ENCODE results near the gene DYNC1I1. TPM values are rescaled to one million over a fixed set of nuclear protein-coding genes. Genes with fewer than 3 reads are reported as not detected.

DYNC1I1 gene
- polyA plus RNA-seq (2013, experiment 1 of 2), result 0.33 TPM
- polyA plus RNA-seq (2013, experiment 2 of 2), result 0.30 TPM

DNA sequence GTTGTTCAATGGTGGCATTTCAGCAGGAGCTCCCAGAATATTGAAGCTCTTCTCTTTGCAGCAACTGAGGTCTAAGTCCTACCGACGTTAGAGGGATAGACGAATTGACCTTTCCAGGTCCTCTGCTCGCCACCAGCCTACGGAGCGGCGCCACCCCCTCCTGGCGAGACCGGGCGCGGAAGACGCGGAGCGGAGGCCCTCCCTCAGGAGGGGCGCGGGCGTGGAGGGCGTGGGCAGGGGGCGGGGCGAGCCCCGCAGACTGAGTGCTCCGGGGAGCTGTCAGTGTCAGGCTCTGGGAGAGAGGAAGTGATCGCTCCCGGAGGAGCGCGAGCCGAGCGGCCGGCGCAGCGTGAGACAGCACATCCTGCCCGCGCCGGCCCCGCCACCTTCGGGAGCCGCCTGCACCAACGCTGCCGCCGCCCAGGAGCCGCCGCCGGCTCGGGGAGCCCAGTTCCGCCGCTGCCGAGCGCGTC lies at the start of gene DYNC1I1:
Gene DYNC1I1, plus strand, starts transcription at position 257 of the 473 bp plus-strand sequence. CDS start 32,176 bp downstream, outside the sequence.
- Histone ChIP-seq H3K36me3 (replicated peaks in 1 of 2; ENCODE audit: control insufficient read depth in 2 of 2, insufficient read depth in 2 of 2, low read length in 2 of 2) (no peaks in the 10 kb centered on the region), H3K79me1 (ENCODE audit: low read depth, low read length) (no peaks in the 10 kb centered on the region), H2AK5ac (ENCODE audit: low read depth, low read length) (no peak within 1 kb of the TSS), H3K4ac (ENCODE audit: low read length) (no peak within 1 kb of the TSS), H2BK12ac (ENCODE audit: low read length) (no peak within 1 kb of the TSS), H3K4me2 (ENCODE audit: insufficient read depth, low read length, poor library complexity, severe bottlenecking) (peak within 1 kb of the TSS; percentile 97), H3K27me3 (ENCODE audit: control insufficient read depth in 3 of 3, insufficient read depth in 3 of 3, low read depth in 1 of 3, low read length in 3 of 3) (peaks cover 0 to 73% (median 10%) of the 10 kb centered on the region in 3 experiments), H3K4me3 (ENCODE audit: low read length in 2 of 2) (peak within 1 kb of the TSS; percentile 36 to 79), H4K91ac (ENCODE audit: low read depth, low read length, poor library complexity) (no peak within 1 kb of the TSS), H3K23ac (ENCODE audit: low read depth, low read length, poor library complexity) (peak within 1 kb of the TSS; percentile 45), H2BK5ac (ENCODE audit: low read length) (no peak within 1 kb of the TSS), H3K4me1 (ENCODE audit: control insufficient read depth in 2 of 2, insufficient read depth in 1 of 2, low read depth in 1 of 2, low read length in 2 of 2) (peaks cover 0 to 4% of the 10 kb centered on the region in 2 donors), H3K18ac (ENCODE audit: low read length) (no peak within 1 kb of the TSS), H3K9ac (ENCODE audit: low read depth, low read length, poor library complexity) (peak within 1 kb of the TSS; percentile 27), H3K9me3 (replicated peaks in 1 of 2; ENCODE audit: control insufficient read depth in 2 of 2, insufficient read depth in 1 of 2, low read depth in 1 of 2, low read length in 2 of 2) (no peaks in the 10 kb centered on the region), H4K8ac (ENCODE audit: low read depth, low read length) (peak within 1 kb of the TSS; percentile 79), H3K27ac (replicated peaks; ENCODE audit: low read length) (no peak within 1 kb of the TSS), H2BK120ac (ENCODE audit: low read depth, low read length) (no peak within 1 kb of the TSS), H3K14ac (ENCODE audit: low read length) (no peak within 1 kb of the TSS), H2BK15ac (ENCODE audit: low read length) (no peak within 1 kb of the TSS), H2AFZ (ENCODE audit: low read length) (peak within 1 kb of the TSS; percentile 81)
- no CpG with 5 or more reads among the region's 49 CpGs for WGBS, 2 donors (ENCODE audit: extremely low coverage in 2 of 2, insufficient read length in 2 of 2, insufficient replicate concordance in 1 of 2)
- peak; percentile 55 for DNase-seq (ENCODE audit: low spot score)

DNA sequence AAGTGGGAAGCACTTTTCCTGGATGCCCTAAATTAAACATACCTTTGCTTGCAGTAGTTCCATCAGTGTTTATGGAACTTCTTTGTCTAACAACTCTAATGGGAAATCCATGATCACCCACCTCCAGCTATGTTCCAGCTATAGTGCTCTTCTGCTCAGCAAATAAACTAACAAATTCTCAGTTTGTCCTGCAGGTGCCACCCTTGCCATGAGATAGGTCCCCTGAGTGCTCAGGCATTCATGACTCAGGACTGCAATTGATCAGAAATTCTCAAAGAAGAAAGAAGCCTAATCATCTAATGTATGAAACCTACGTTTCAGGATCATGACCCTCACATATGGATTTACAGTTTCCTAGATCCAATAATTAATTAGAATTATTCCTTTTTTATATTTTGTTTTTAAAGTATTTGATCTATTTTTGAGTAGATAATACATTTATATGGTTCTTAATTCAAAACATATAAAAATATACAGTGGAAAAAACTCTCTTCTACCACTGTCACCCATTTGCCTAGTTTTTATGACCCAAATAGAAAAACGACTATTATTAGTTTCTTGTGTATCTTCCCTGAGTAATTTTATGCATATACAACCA lies 48.7 kb upstream of the DYNC1I1 start:
- Histone ChIP-seq H3K23ac (ENCODE audit: low read depth, low read length, poor library complexity) (no peak overlapping the region), H3K27me3 (ENCODE audit: control insufficient read depth in 3 of 3, insufficient read depth in 3 of 3, low read depth in 1 of 3, low read length in 3 of 3) (peaks cover 0 to 2% (median 2%) of the 10 kb centered on the region in 3 experiments), H3K9me3 (replicated peaks in 1 of 2; ENCODE audit: control insufficient read depth in 2 of 2, insufficient read depth in 1 of 2, low read depth in 1 of 2, low read length in 2 of 2) (no peaks in the 10 kb centered on the region), H2BK15ac (ENCODE audit: low read length) (no peak overlapping the region), H4K8ac (ENCODE audit: low read depth, low read length) (no peak overlapping the region), H3K4me2 (ENCODE audit: insufficient read depth, low read length, poor library complexity, severe bottlenecking) (no peak overlapping the region), H3K4me3 (ENCODE audit: low read length in 2 of 2) (no peak overlapping the region), H3K9ac (ENCODE audit: low read depth, low read length, poor library complexity) (no peak overlapping the region), H3K4ac (ENCODE audit: low read length) (no peak overlapping the region), H2BK5ac (ENCODE audit: low read length) (no peak overlapping the region), H2BK120ac (ENCODE audit: low read depth, low read length) (no peak overlapping the region), H2AFZ (ENCODE audit: low read length) (no peak overlapping the region), H3K4me1 (ENCODE audit: control insufficient read depth in 2 of 2, insufficient read depth in 1 of 2, low read depth in 1 of 2, low read length in 2 of 2) (peaks cover 2 to 6% of the 10 kb centered on the region in 2 donors), H2BK12ac (ENCODE audit: low read length) (no peak overlapping the region), H3K14ac (ENCODE audit: low read length) (no peak overlapping the region), H3K18ac (ENCODE audit: low read length) (no peak overlapping the region), H4K91ac (ENCODE audit: low read depth, low read length, poor library complexity) (no peak overlapping the region), H3K36me3 (replicated peaks in 1 of 2; ENCODE audit: control insufficient read depth in 2 of 2, insufficient read depth in 2 of 2, low read length in 2 of 2) (no peaks in the 10 kb centered on the region), H2AK5ac (ENCODE audit: low read depth, low read length) (no peak overlapping the region), H3K79me1 (ENCODE audit: low read depth, low read length) (no peaks in the 10 kb centered on the region), H3K27ac (replicated peaks; ENCODE audit: low read length) (no peak overlapping the region)
- peak; percentile 47 for DNase-seq (ENCODE audit: low spot score)
- no CpG with 5 or more reads among the region's 2 CpGs for WGBS, 2 donors (ENCODE audit: extremely low coverage in 2 of 2, insufficient read length in 2 of 2, insufficient replicate concordance in 1 of 2)

DNA sequence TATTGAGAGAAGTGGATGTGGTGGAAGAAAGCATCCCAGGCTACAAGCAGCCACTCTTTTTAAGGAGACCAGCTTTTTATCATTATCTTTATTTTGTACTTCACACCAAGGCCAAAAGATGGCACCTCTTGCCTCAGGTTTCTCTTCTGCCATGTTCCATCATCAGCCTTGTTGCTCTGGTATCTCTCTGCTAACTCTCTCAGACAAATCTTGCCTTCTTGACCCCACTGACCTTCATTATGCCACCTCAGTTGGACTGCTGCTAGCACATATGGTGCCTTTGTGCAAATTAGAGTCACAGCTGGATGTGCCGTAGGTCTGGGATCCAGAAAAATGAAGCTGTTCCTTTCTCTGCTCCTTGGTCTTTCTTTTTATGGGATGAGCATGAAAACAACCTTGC lies 47.1 kb upstream of the DYNC1I1 start:
- Histone ChIP-seq H2AK5ac (ENCODE audit: low read depth, low read length) (no peak overlapping the region), H2BK120ac (ENCODE audit: low read depth, low read length) (no peak overlapping the region), H2BK15ac (ENCODE audit: low read length) (no peak overlapping the region), H3K4ac (ENCODE audit: low read length) (no peak overlapping the region), H3K9me3 (replicated peaks in 1 of 2; ENCODE audit: control insufficient read depth in 2 of 2, insufficient read depth in 1 of 2, low read depth in 1 of 2, low read length in 2 of 2) (no peaks in the 10 kb centered on the region), H3K27me3 (ENCODE audit: control insufficient read depth in 3 of 3, insufficient read depth in 3 of 3, low read depth in 1 of 3, low read length in 3 of 3) (peaks cover 0 to 7% (median 1%) of the 10 kb centered on the region in 3 experiments), H3K9ac (ENCODE audit: low read depth, low read length, poor library complexity) (no peak overlapping the region), H3K4me2 (ENCODE audit: insufficient read depth, low read length, poor library complexity, severe bottlenecking) (no peak overlapping the region), H3K23ac (ENCODE audit: low read depth, low read length, poor library complexity) (no peak overlapping the region), H3K4me3 (ENCODE audit: low read length in 2 of 2) (no peak overlapping the region), H3K18ac (ENCODE audit: low read length) (no peak overlapping the region), H3K27ac (replicated peaks; ENCODE audit: low read length) (no peak overlapping the region), H3K14ac (ENCODE audit: low read length) (no peak overlapping the region), H3K4me1 (ENCODE audit: control insufficient read depth in 2 of 2, insufficient read depth in 1 of 2, low read depth in 1 of 2, low read length in 2 of 2) (peaks cover 2 to 6% of the 10 kb centered on the region in 2 donors), H4K8ac (ENCODE audit: low read depth, low read length) (no peak overlapping the region), H2AFZ (ENCODE audit: low read length) (no peak overlapping the region), H2BK12ac (ENCODE audit: low read length) (no peak overlapping the region), H3K36me3 (replicated peaks in 1 of 2; ENCODE audit: control insufficient read depth in 2 of 2, insufficient read depth in 2 of 2, low read length in 2 of 2) (no peaks in the 10 kb centered on the region), H3K79me1 (ENCODE audit: low read depth, low read length) (no peaks in the 10 kb centered on the region), H2BK5ac (ENCODE audit: low read length) (no peak overlapping the region), H4K91ac (ENCODE audit: low read depth, low read length, poor library complexity) (no peak overlapping the region)
- DNase-seq (ENCODE audit: low spot score), result peak; percentile 14
- no CpG with 5 or more reads among the region's 1 CpG for WGBS, 2 donors (ENCODE audit: extremely low coverage in 2 of 2, insufficient read length in 2 of 2, insufficient replicate concordance in 1 of 2)

DNA sequence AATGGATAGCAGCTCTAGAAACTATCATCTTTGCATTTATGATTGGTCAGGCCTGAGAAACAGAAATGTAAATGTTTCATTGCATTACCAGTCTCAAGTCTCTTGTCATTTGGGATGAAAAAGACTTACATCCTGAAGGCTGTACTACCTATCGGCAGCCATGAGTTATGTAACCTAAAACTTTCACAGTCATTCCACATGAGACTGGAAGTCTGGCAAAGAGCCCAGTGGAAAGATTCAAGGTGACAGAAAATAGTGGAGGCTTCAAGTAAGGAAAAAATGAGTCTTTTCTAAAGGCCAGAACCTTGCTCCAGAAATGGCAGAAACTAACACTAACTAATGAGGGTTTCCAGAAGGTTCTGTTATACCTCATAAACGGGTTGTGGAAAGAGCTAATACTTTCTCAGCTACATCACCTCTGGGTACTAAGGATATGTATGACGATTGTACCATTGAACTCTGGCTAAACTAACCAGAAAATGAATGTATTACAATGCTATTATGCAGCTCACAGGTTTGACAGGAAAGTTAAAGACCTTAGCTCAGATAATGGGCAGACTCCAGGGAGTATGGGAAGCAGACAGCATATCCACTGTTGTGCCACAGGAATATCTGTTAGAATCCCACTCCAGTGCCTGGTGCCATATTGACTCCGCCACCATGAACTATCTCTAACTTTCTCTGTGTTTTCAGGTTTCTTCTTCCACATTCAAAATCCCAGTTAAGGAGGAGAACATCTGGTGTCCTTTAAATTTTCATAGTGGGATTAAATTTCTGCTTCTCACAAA lies 41.7 kb upstream of the DYNC1I1 start:
- H3K4ac ChIP-seq (ENCODE audit: low read length), result no peak overlapping the region
- H3K27ac ChIP-seq (replicated peaks; ENCODE audit: low read length), result no peak overlapping the region
- H3K9me3 ChIP-seq (replicated peaks in 1 of 2; ENCODE audit: control insufficient read depth in 2 of 2, insufficient read depth in 1 of 2, low read depth in 1 of 2, low read length in 2 of 2), result no peaks in the 10 kb centered on the region
- no peak overlapping the region for H3K14ac ChIP-seq (ENCODE audit: low read length)
- no peak overlapping the region for H3K23ac ChIP-seq (ENCODE audit: low read depth, low read length, poor library complexity)
- H3K27me3 ChIP-seq (ENCODE audit: control insufficient read depth in 3 of 3, insufficient read depth in 3 of 3, low read depth in 1 of 3, low read length in 3 of 3), result peaks cover 0 to 7% (median 0%) of the 10 kb centered on the region in 3 experiments
- no peaks in the 10 kb centered on the region for H3K4me1 ChIP-seq (ENCODE audit: control insufficient read depth in 2 of 2, insufficient read depth in 1 of 2, low read depth in 1 of 2, low read length in 2 of 2)
- no CpG with 5 or more reads among the region's 4 CpGs for WGBS, 2 donors (ENCODE audit: extremely low coverage in 2 of 2, insufficient read length in 2 of 2, insufficient replicate concordance in 1 of 2)
- H3K9ac ChIP-seq (ENCODE audit: low read depth, low read length, poor library complexity), result no peak overlapping the region
- no peaks in the 10 kb centered on the region for H3K36me3 ChIP-seq (replicated peaks in 1 of 2; ENCODE audit: control insufficient read depth in 2 of 2, insufficient read depth in 2 of 2, low read length in 2 of 2)
- no peaks in the 10 kb centered on the region for H3K79me1 ChIP-seq (ENCODE audit: low read depth, low read length)
- H3K4me2 ChIP-seq (ENCODE audit: insufficient read depth, low read length, poor library complexity, severe bottlenecking), result no peak overlapping the region
- H2BK5ac ChIP-seq (ENCODE audit: low read length), result no peak overlapping the region
- H3K4me3 ChIP-seq (ENCODE audit: low read length in 2 of 2), result no peak overlapping the region
- no peak overlapping the region for H2BK120ac ChIP-seq (ENCODE audit: low read depth, low read length)
- H2AK5ac ChIP-seq (ENCODE audit: low read depth, low read length), result no peak overlapping the region
- no peak overlapping the region for H4K8ac ChIP-seq (ENCODE audit: low read depth, low read length)
- no peak overlapping the region for H3K18ac ChIP-seq (ENCODE audit: low read length)
- no peak overlapping the region for H2AFZ ChIP-seq (ENCODE audit: low read length)
- no peak overlapping the region for H2BK12ac ChIP-seq (ENCODE audit: low read length)
- H2BK15ac ChIP-seq (ENCODE audit: low read length), result no peak overlapping the region
- H4K91ac ChIP-seq (ENCODE audit: low read depth, low read length, poor library complexity), result no peak overlapping the region
- DNase-seq (ENCODE audit: low spot score), result no peak
